HEK293T (cell line): ENCODE results near the gene VAV3.

Experiments used
- CTCF ChIA-PET: fragments of 350-600 bp; formaldehyde crosslinking; extraction: SDS; loops from one replicate; lab custom pipeline; 2021; ENCODE audit warnings: antibody characterized with exemption, inconsistent platforms; lab: Yijun Ruan, JAX
- POLR2A ChIA-PET: fragments of 350-600 bp; formaldehyde crosslinking; extraction: SDS; loops from one replicate; lab custom pipeline; 2020; ENCODE audit warnings: antibody characterized with exemption, inconsistent platforms; lab: Yijun Ruan, JAX
- DNase-seq: peaks from one replicate; pipeline ENCODE4 v3.0.0; 2012; ENCODE audit warnings: mixed read lengths; ENCODE audit errors: extremely low spot score
- ARNT ChIP-seq: fragments of 450-650 bp; IDR thresholded peaks from 2 replicates; pipeline ENCODE4 v1.6.1; 2017; ENCODE audit warnings: mild to moderate bottlenecking
- BHLHE40 ChIP-seq: fragments of 450-650 bp; IDR thresholded peaks from 2 replicates; pipeline ENCODE4 v1.6.1; 2016; ENCODE audit warnings: mild to moderate bottlenecking, moderate library complexity, borderline replicate concordance
- CTBP1 ChIP-seq: fragments of 450-650 bp; IDR thresholded peaks from 2 replicates; pipeline ENCODE4 v1.6.1; 2016; ENCODE audit warnings: borderline replicate concordance
- ELF4 ChIP-seq: fragments of 450-650 bp; IDR thresholded peaks from 2 replicates; pipeline ENCODE4 v1.6.1; 2017; ENCODE audit warnings: antibody characterized with exemption
- FOXA1 ChIP-seq: fragments of 450-650 bp; IDR thresholded peaks from 2 replicates; pipeline ENCODE4 v1.6.1; 2016; ENCODE audit warnings: mild to moderate bottlenecking
- FOXK2 ChIP-seq: fragments of 450-650 bp; IDR thresholded peaks from 2 replicates; pipeline ENCODE4 v1.6.1; 2016; ENCODE audit warnings: mild to moderate bottlenecking
- FOXM1 ChIP-seq: fragments of 450-650 bp; IDR thresholded peaks from 2 replicates; pipeline ENCODE4 v1.6.1; 2017; ENCODE audit warnings: mild to moderate bottlenecking, borderline replicate concordance
- HDGF ChIP-seq: fragments of 450-650 bp; IDR thresholded peaks from 2 replicates; pipeline ENCODE4 v1.6.1; 2017; ENCODE audit warnings: antibody characterized with exemption, borderline replicate concordance
- L3MBTL2 ChIP-seq: fragments of 450-650 bp; conservative IDR thresholded peaks from 2 replicates; pipeline ENCODE4 v1.6.1; 2016; ENCODE audit warnings: mild to moderate bottlenecking
- LEF1 ChIP-seq: fragments of 450-650 bp; IDR thresholded peaks from 2 replicates; pipeline ENCODE4 v1.6.1; 2017; ENCODE audit warnings: mild to moderate bottlenecking, borderline replicate concordance
- NFRKB ChIP-seq: fragments of 450-650 bp; IDR thresholded peaks from 2 replicates; pipeline ENCODE4 v1.6.1; 2016; ENCODE audit warnings: mild to moderate bottlenecking, moderate library complexity
- PKNOX1 ChIP-seq: fragments of 450-650 bp; IDR thresholded peaks from 2 replicates; pipeline ENCODE4 v1.6.1; 2016
- SP1 ChIP-seq: fragments of 450-650 bp; IDR thresholded peaks from 2 replicates; pipeline ENCODE4 v1.6.1; 2017
- SUZ12 ChIP-seq: fragments of 450-650 bp; IDR thresholded peaks from 2 replicates; pipeline ENCODE4 v1.6.1; 2016; ENCODE audit warnings: mild to moderate bottlenecking
- TARDBP ChIP-seq: fragments of 450-650 bp; IDR thresholded peaks from 2 replicates; pipeline ENCODE4 v1.6.1; 2016
- ZNF384 ChIP-seq: fragments of 450-650 bp; IDR thresholded peaks from 2 replicates; pipeline ENCODE4 v1.6.1; 2016

The VAV3 gene

GRCh38 chr1:107979088-107979487, 14.1 kb upstream of the VAV3 start:
- no peak for TF ChIP-seq HDGF
- TF ChIP-seq LEF1: no peak
- TF ChIP-seq PKNOX1: no peak
- no peak for TF ChIP-seq CTBP1
- no peak for TF ChIP-seq NFRKB
- no peak for TF ChIP-seq FOXM1
- no peak for TF ChIP-seq ARNT
- TF ChIP-seq FOXA1: no peak
- no peak for TF ChIP-seq SP1
- no peak for TF ChIP-seq FOXK2
- TF ChIP-seq TARDBP: no peak
- TF ChIP-seq L3MBTL2: no peak
- no peak for TF ChIP-seq SUZ12
- no peak for TF ChIP-seq ZNF384
- TF ChIP-seq BHLHE40: no peak
- TF ChIP-seq ELF4: no peak
- CTCF ChIA-PET: interaction anchor here (0.7 to 0.9 kb wide), 2 partner anchors 10 to 14 kb away, joined by 3 read pairs; partner anchors contain the start of gene VAV3
- DNase-seq: no peak
- POLR2A ChIA-PET: no interaction called here

- no peak for DNase-seq
- CTCF ChIA-PET: no interaction called here
- TF ChIP-seq NFRKB (no peak), FOXA1 (no peak), FOXK2 (no peak), TARDBP (no peak), ARNT (no peak)
- POLR2A ChIA-PET: no interaction called here
These were observed 11.9 kb upstream of the VAV3 start for GRCh38 chr1:107976836-107977235.

GRCh38 chr1:107976431-107976830, 11.5 kb upstream of the VAV3 start:
- POLR2A ChIA-PET: interaction anchor here (0.6 kb wide), 1 partner anchor 196 kb away, joined by 3 read pairs; no protein-coding TSS in a partner anchor
- DNase-seq: no peak
- TF ChIP-seq NFRKB: no peak
- no peak for TF ChIP-seq ARNT
- no peak for TF ChIP-seq TARDBP
- no peak for TF ChIP-seq FOXM1
- TF ChIP-seq CTBP1: no peak
- no peak for TF ChIP-seq L3MBTL2
- TF ChIP-seq FOXA1: no peak
- TF ChIP-seq SP1: no peak
- no peak for TF ChIP-seq ELF4
- TF ChIP-seq HDGF: no peak
- TF ChIP-seq LEF1: no peak
- no peak for TF ChIP-seq ZNF384
- CTCF ChIA-PET: no interaction called here

- CTCF ChIA-PET: no interaction called here
- TF ChIP-seq FOXA1 (no peak), ZNF384 (no peak), LEF1 (no peak), CTBP1 (no peak), FOXM1 (no peak), L3MBTL2 (no peak), FOXK2 (no peak)
- DNase-seq: no peak
- POLR2A ChIA-PET: interaction anchor here (0.6 kb wide), 1 partner anchor 196 kb away, joined by 3 read pairs; no protein-coding TSS in a partner anchor
These were observed 10.9 kb upstream of the VAV3 start for GRCh38 chr1:107975851-107976250.

GRCh38 chr1:107974090-107974489, 9.1 kb upstream of the VAV3 start:
- ChIA-PET POLR2A (no interaction called here), CTCF (no interaction called here)
- TF ChIP-seq PKNOX1 (no peak), SP1 (no peak), ELF4 (no peak), CTBP1 (no peak), L3MBTL2 (no peak), NFRKB (no peak), ZNF384 (no peak), SUZ12 (no peak)
- DNase-seq: no peak

GRCh38 chr1:107972391-107973180, 7.6 kb upstream of the VAV3 start:
- ChIA-PET CTCF (no interaction called here), POLR2A (no interaction called here)
- DNase-seq: no peak
- TF ChIP-seq SP1: no peak
- TF ChIP-seq LEF1: no peak
- no peak for TF ChIP-seq ARNT
- no peak for TF ChIP-seq FOXA1
- TF ChIP-seq PKNOX1: no peak
- no peak for TF ChIP-seq TARDBP
- TF ChIP-seq FOXK2: no peak
- no peak for TF ChIP-seq FOXM1
- no peak for TF ChIP-seq BHLHE40
- TF ChIP-seq SUZ12: no peak
- TF ChIP-seq CTBP1: no peak
- TF ChIP-seq ELF4: no peak

GRCh38 chr1:107966550-107966949, 1.6 kb upstream of the VAV3 start:
- CTCF ChIA-PET: no interaction called here
- POLR2A ChIA-PET: interaction anchor here (1.0 kb wide), 1 partner anchor 14 kb away, joined by 3 read pairs; no protein-coding TSS in a partner anchor
- TF ChIP-seq L3MBTL2: no peak
- TF ChIP-seq BHLHE40: no peak
- TF ChIP-seq LEF1: no peak
- TF ChIP-seq NFRKB: no peak
- no peak for DNase-seq
